Neuron (in vitro differentiated cells): ENCODE measurements around the gene POC1A.

Source experiments
- H2AFZ ChIP-seq: one replicate; pipeline ENCODE4 v1.6.1; 2013; ENCODE audit warnings: low read depth, mild to moderate bottlenecking, inconsistent platforms, low read length, moderate library complexity
- H3K27me3 ChIP-seq: one replicate; pipeline ENCODE4 v1.6.1; 2013; ENCODE audit warnings: low read length; ENCODE audit not compliant: insufficient read depth
- H3K36me3 ChIP-seq: one replicate; pipeline ENCODE4 v1.6.1; 2013; ENCODE audit warnings: low read length; ENCODE audit not compliant: insufficient read depth
- H3K4me1 ChIP-seq: one replicate; pipeline ENCODE4 v1.6.1; 2013; ENCODE audit warnings: low read length; ENCODE audit not compliant: insufficient read depth
- H3K4me3 ChIP-seq: 2 replicates; pipeline ENCODE4 v1.5.1; 2013; ENCODE audit warnings: mild to moderate bottlenecking, low read length, moderate library complexity
- H3K9me3 ChIP-seq: one replicate; pipeline ENCODE4 v1.6.1; 2013; ENCODE audit warnings: low read length

POC1A gene

GRCh38 chr3:52117537-52117936, 36.7 kb downstream of the POC1A start:
- no peak overlapping the region for H3K4me3 ChIP-seq
- no peaks in the 10 kb centered on the region for H3K4me1 ChIP-seq
- H2AFZ ChIP-seq: no peak overlapping the region
- H3K9me3 ChIP-seq: no peaks in the 10 kb centered on the region
- peaks cover 13% of the 10 kb centered on the region for H3K36me3 ChIP-seq
- H3K27me3 ChIP-seq: no peaks in the 10 kb centered on the region

GRCh38 chr3:52112056-52112455, 42.2 kb downstream of the POC1A start:
- Histone ChIP-seq H3K4me3 (no peak overlapping the region), H3K9me3 (no peaks in the 10 kb centered on the region), H3K27me3 (no peaks in the 10 kb centered on the region), H2AFZ (no peak overlapping the region), H3K4me1 (peaks cover 16% of the 10 kb centered on the region), H3K36me3 (peaks cover 6% of the 10 kb centered on the region)

- H2AFZ ChIP-seq: no peak overlapping the region
- peaks cover 16% of the 10 kb centered on the region for H3K4me1 ChIP-seq
- no peaks in the 10 kb centered on the region for H3K9me3 ChIP-seq
- H3K4me3 ChIP-seq: no peak overlapping the region
- H3K36me3 ChIP-seq: peaks cover 6% of the 10 kb centered on the region
- H3K27me3 ChIP-seq: no peaks in the 10 kb centered on the region
These were observed 43.7 kb downstream of the POC1A start for GRCh38 chr3:52110502-52110901.

GRCh38 chr3:52109611-52110301, 44.5 kb downstream of the POC1A start:
- no peaks in the 10 kb centered on the region for H3K9me3 ChIP-seq
- H3K27me3 ChIP-seq: no peaks in the 10 kb centered on the region
- no peak overlapping the region for H3K4me3 ChIP-seq
- H2AFZ ChIP-seq: no peak overlapping the region
- peaks cover 16% of the 10 kb centered on the region for H3K4me1 ChIP-seq
- peaks cover 6% of the 10 kb centered on the region for H3K36me3 ChIP-seq

- Histone ChIP-seq H2AFZ (no peak overlapping the region), H3K4me3 (no peak overlapping the region), H3K4me1 (peaks cover 16% of the 10 kb centered on the region), H3K27me3 (no peaks in the 10 kb centered on the region), H3K9me3 (no peaks in the 10 kb centered on the region), H3K36me3 (peaks cover 6% of the 10 kb centered on the region)
These were observed 45.7 kb downstream of the POC1A start for GRCh38 chr3:52108302-52109232.

GRCh38 chr3:52106951-52107611, 47.1 kb downstream of the POC1A start:
- Histone ChIP-seq H2AFZ (no peak overlapping the region), H3K36me3 (peaks cover 3% of the 10 kb centered on the region), H3K4me1 (peaks cover 16% of the 10 kb centered on the region), H3K4me3 (no peak overlapping the region), H3K9me3 (peaks cover 2% of the 10 kb centered on the region), H3K27me3 (no peaks in the 10 kb centered on the region)

GRCh38 chr3:52104684-52105640, 49.3 kb downstream of the POC1A start:
- Histone ChIP-seq H3K4me1 (peaks cover 16% of the 10 kb centered on the region), H3K27me3 (no peaks in the 10 kb centered on the region), H3K9me3 (peaks cover 4% of the 10 kb centered on the region), H2AFZ (no peak overlapping the region), H3K4me3 (no peak overlapping the region), H3K36me3 (peaks cover 3% of the 10 kb centered on the region)

GRCh38 chr3:52102934-52103333, 51.3 kb downstream of the POC1A start:
- H3K4me1 ChIP-seq: no peaks in the 10 kb centered on the region
- no peak overlapping the region for H3K4me3 ChIP-seq
- H3K9me3 ChIP-seq: peaks cover 4% of the 10 kb centered on the region
- H3K36me3 ChIP-seq: peaks cover 3% of the 10 kb centered on the region
- no peaks in the 10 kb centered on the region for H3K27me3 ChIP-seq
- no peak overlapping the region for H2AFZ ChIP-seq

GRCh38 chr3:52099001-52099401, 55.2 kb downstream of the POC1A start:
- H3K27me3 ChIP-seq: no peaks in the 10 kb centered on the region
- peaks cover 4% of the 10 kb centered on the region for H3K9me3 ChIP-seq
- no peak overlapping the region for H2AFZ ChIP-seq
- no peaks in the 10 kb centered on the region for H3K36me3 ChIP-seq
- H3K4me1 ChIP-seq: no peaks in the 10 kb centered on the region
- no peak overlapping the region for H3K4me3 ChIP-seq

- Histone ChIP-seq H2AFZ (no peak overlapping the region), H3K27me3 (no peaks in the 10 kb centered on the region), H3K9me3 (peaks cover 2% of the 10 kb centered on the region), H3K4me1 (no peaks in the 10 kb centered on the region), H3K4me3 (no peak overlapping the region), H3K36me3 (peaks cover 4% of the 10 kb centered on the region)
These were observed 56.2 kb downstream of the POC1A start for GRCh38 chr3:52097851-52098507.

GRCh38 chr3:52095990-52096775, 58.0 kb downstream of the POC1A start:
- H3K27me3 ChIP-seq: no peaks in the 10 kb centered on the region
- peaks cover 2% of the 10 kb centered on the region for H3K9me3 ChIP-seq
- peaks cover 5% of the 10 kb centered on the region for H3K4me1 ChIP-seq
- no peak overlapping the region for H3K4me3 ChIP-seq
- no peak overlapping the region for H2AFZ ChIP-seq
- peaks cover 5% of the 10 kb centered on the region for H3K36me3 ChIP-seq
